B cell (primary cell): ENCODE results near the gene GAREM1.

Experiments used
- CTCF ChIP-seq: fragments of 200-600 bp; IDR thresholded peaks from one replicate; pipeline ENCODE4 v1.8.0; 2022; ENCODE audit warnings: antibody characterized with exemption, mild to moderate bottlenecking
- EZH2 ChIP-seq: IDR thresholded peaks from 2 replicates; pipeline ENCODE4 v1.6.1; 2012; ENCODE audit warnings: borderline replicate concordance, low read depth, mild to moderate bottlenecking, moderate library complexity, low read length; ENCODE audit not compliant: insufficient read depth, poor library complexity, severe bottlenecking

- no peak for TF ChIP-seq CTCF
- no peak for TF ChIP-seq EZH2
These were observed 179.9 kb downstream of the GAREM1 start for GRCh38 chr18:32290810-32291209.
